ENCODE results near the gene GNG4.

GRCh38 chr1:235573880-235574279, 75.7 kb downstream of the GNG4 start:
- TF ChIP-seq CTCF (IDR thresholded peaks at IDR 0.05) (no peak), EP300 (IDR thresholded peaks at IDR 0.05) (no peak)

All from tibial nerve (tissue), 4 donors.